ENCODE measurements around the gene CALHM5.

The CALHM5 gene

GRCh38 chr6:116500969-116501433 lies 10.4 kb upstream of the CALHM5 start:
- Histone ChIP-seq H3K4me3 (ENCODE audit: insufficient read depth, low read depth, low read length) (no peak overlapping the region), H3K27ac (ENCODE audit: insufficient read depth, low read depth, low read length, poor library complexity, severe bottlenecking) (no peak overlapping the region), H3K36me3 (ENCODE audit: control insufficient read depth, insufficient read depth, low read length) (no peaks in the 10 kb centered on the region), H3K4me1 (ENCODE audit: control insufficient read depth, insufficient read depth, low read length) (peaks cover 4% of the 10 kb centered on the region), H3K27me3 (ENCODE audit: control insufficient read depth, insufficient read depth, low read length, poor library complexity, severe bottlenecking) (no peaks in the 10 kb centered on the region), H3K9me3 (ENCODE audit: control insufficient read depth, low read length) (no peaks in the 10 kb centered on the region)
- 78 to 79% methylated on average over 9 of the region's 9 CpGs for WGBS, 2 experiments

DNA sequence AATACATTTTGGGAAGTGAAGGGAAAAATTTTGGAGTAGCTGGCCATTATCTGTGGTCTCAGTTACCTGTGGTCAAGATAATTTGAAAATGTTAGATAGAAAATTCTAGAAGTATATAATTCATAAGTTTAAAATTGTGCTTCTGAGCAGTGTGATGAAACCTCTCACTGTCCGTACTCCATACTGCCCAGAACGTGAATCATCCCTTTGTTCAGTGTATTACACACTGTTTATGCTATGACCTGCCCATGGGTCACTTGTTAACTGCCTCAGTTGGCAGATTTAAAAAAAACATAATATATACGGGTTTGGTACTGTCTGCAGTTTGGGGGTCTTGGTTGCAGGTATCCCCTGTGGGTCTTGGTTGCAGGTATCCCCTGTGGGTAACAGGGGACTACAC lies 4.1 kb upstream of the CALHM5 start:
- WGBS, 2 experiments, result 87 to 88% methylated on average over 3 of the region's 3 CpGs
- H3K4me1 ChIP-seq (ENCODE audit: control insufficient read depth, insufficient read depth, low read length), result peaks cover 6% of the 10 kb centered on the region

GRCh38 chr6:116508527-116508926 lies 2.9 kb upstream of the CALHM5 start:
- peaks cover 6% of the 10 kb centered on the region for H3K4me1 ChIP-seq (ENCODE audit: control insufficient read depth, insufficient read depth, low read length)
- H3K9me3 ChIP-seq (ENCODE audit: control insufficient read depth, low read length), result no peaks in the 10 kb centered on the region
- no peaks in the 10 kb centered on the region for H3K36me3 ChIP-seq (ENCODE audit: control insufficient read depth, insufficient read depth, low read length)
- H3K4me3 ChIP-seq (ENCODE audit: insufficient read depth, low read depth, low read length), result no peak overlapping the region
- H3K27me3 ChIP-seq (ENCODE audit: control insufficient read depth, insufficient read depth, low read length, poor library complexity, severe bottlenecking), result no peaks in the 10 kb centered on the region
- no peak overlapping the region for H3K27ac ChIP-seq (ENCODE audit: insufficient read depth, low read depth, low read length, poor library complexity, severe bottlenecking)

More for the DNA sequence above, 4.1 kb upstream of the CALHM5 start:
- no peak overlapping the region for H3K27ac ChIP-seq (ENCODE audit: insufficient read depth, low read depth, low read length, poor library complexity, severe bottlenecking)
- H3K9me3 ChIP-seq (ENCODE audit: control insufficient read depth, low read length), result no peaks in the 10 kb centered on the region
- H3K36me3 ChIP-seq (ENCODE audit: control insufficient read depth, insufficient read depth, low read length), result no peaks in the 10 kb centered on the region
- no peak overlapping the region for H3K4me3 ChIP-seq (ENCODE audit: insufficient read depth, low read depth, low read length)
- no peaks in the 10 kb centered on the region for H3K27me3 ChIP-seq (ENCODE audit: control insufficient read depth, insufficient read depth, low read length, poor library complexity, severe bottlenecking)

DNA sequence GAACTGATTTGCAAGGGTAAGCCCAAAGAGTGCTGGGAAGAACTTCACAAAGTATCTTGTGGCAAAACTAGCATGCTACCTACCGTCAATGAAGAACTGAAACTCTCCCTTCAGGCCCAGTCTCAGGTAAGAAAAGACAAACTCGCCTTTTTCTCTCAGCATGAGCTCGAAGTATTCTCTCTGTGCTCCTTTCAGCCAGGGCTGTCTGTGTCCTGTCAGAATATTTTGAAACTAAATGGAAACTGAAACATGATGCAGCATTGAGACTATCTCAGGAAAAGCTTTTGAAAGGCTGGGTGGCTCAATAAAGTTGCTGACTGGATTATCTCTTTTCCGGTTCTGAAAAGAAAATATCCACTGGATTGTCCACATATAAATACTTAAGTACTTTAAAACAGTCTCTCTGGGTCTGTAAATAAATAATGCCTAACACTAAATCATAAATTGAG lies 696 bp downstream of the CALHM5 start:
- WGBS, 2 experiments, result 87 to 92% methylated on average over 3 to 4 of the region's 4 CpGs
- H3K36me3 ChIP-seq (ENCODE audit: control insufficient read depth, insufficient read depth, low read length), result no peaks in the 10 kb centered on the region
- no peak overlapping the region for H3K4me3 ChIP-seq (ENCODE audit: insufficient read depth, low read depth, low read length)
- no peaks in the 10 kb centered on the region for H3K27me3 ChIP-seq (ENCODE audit: control insufficient read depth, insufficient read depth, low read length, poor library complexity, severe bottlenecking)
- peak overlapping the region; percentile 84 for H3K27ac ChIP-seq (ENCODE audit: insufficient read depth, low read depth, low read length, poor library complexity, severe bottlenecking)
- H3K4me1 ChIP-seq (ENCODE audit: control insufficient read depth, insufficient read depth, low read length), result peaks cover 6% of the 10 kb centered on the region
- no peaks in the 10 kb centered on the region for H3K9me3 ChIP-seq (ENCODE audit: control insufficient read depth, low read length)

DNA sequence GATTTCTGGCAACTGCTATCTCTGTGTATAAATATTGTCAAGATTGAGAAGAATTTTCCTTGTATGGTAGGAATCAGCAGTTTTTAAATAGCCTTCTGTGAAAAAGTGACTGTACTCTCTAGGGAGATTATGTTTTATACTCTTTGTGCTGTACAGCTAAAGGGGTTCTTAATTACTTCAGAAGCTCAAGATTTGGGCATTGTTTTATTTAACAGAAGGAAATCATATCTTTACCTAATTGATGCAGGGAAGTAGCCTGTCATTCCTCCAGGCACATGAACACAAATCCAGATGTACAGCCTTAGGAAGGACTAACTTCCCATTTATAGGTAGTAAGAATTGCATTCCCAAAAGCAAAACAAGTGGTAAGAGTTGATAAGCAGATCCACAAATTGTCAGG lies 1.3 kb downstream of the CALHM5 start:
- Histone ChIP-seq H3K9me3 (ENCODE audit: control insufficient read depth, low read length) (no peaks in the 10 kb centered on the region), H3K27ac (ENCODE audit: insufficient read depth, low read depth, low read length, poor library complexity, severe bottlenecking) (no peak overlapping the region), H3K36me3 (ENCODE audit: control insufficient read depth, insufficient read depth, low read length) (no peaks in the 10 kb centered on the region), H3K4me1 (ENCODE audit: control insufficient read depth, insufficient read depth, low read length) (peaks cover 8% of the 10 kb centered on the region), H3K27me3 (ENCODE audit: control insufficient read depth, insufficient read depth, low read length, poor library complexity, severe bottlenecking) (no peaks in the 10 kb centered on the region), H3K4me3 (ENCODE audit: insufficient read depth, low read depth, low read length) (no peak overlapping the region)

DNA sequence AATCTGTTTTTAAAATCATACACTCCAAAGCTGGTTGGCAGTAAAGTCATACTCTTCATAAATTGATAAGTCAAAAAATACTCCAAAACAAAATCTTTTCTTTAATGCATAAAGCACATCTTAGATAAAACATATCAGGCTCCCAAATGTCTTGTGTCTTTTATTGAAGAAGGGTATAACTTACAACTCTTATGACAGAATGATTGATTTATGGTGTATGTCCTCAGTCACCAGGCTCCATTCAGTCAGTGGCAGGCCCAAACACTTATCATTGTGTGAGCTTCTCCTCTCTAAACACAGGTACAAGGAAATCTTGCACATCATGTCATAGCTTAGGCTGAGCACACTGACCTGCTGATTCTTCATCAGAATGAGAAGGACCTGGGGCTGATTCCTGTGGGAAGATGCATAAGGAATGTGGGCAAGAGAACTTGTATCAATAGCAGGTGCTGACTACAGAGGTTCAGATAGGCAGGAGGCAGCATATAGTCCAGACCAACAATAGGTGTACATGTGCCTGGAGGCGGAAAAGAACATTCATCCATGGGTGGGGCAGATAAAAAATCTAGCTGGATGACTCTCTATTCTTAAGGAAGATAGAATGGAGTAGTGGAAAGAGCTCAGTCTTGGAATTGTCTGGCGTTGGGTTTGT lies 1.9 kb downstream of the CALHM5 start:
- H3K36me3 ChIP-seq (ENCODE audit: control insufficient read depth, insufficient read depth, low read length), result no peaks in the 10 kb centered on the region
- 95 to 100% methylated on average over 2 of the region's 2 CpGs for WGBS, 2 experiments
- peaks cover 8% of the 10 kb centered on the region for H3K4me1 ChIP-seq (ENCODE audit: control insufficient read depth, insufficient read depth, low read length)
- no peak overlapping the region for H3K4me3 ChIP-seq (ENCODE audit: insufficient read depth, low read depth, low read length)
- no peak overlapping the region for H3K27ac ChIP-seq (ENCODE audit: insufficient read depth, low read depth, low read length, poor library complexity, severe bottlenecking)
- H3K27me3 ChIP-seq (ENCODE audit: control insufficient read depth, insufficient read depth, low read length, poor library complexity, severe bottlenecking), result no peaks in the 10 kb centered on the region
- no peaks in the 10 kb centered on the region for H3K9me3 ChIP-seq (ENCODE audit: control insufficient read depth, low read length)

GRCh38 chr6:116514111-116514510 lies 2.7 kb downstream of the CALHM5 start:
- Histone ChIP-seq H3K36me3 (ENCODE audit: control insufficient read depth, insufficient read depth, low read length) (no peaks in the 10 kb centered on the region), H3K4me1 (ENCODE audit: control insufficient read depth, insufficient read depth, low read length) (peaks cover 8% of the 10 kb centered on the region), H3K27ac (ENCODE audit: insufficient read depth, low read depth, low read length, poor library complexity, severe bottlenecking) (no peak overlapping the region), H3K9me3 (ENCODE audit: control insufficient read depth, low read length) (no peaks in the 10 kb centered on the region), H3K4me3 (ENCODE audit: insufficient read depth, low read depth, low read length) (no peak overlapping the region), H3K27me3 (ENCODE audit: control insufficient read depth, insufficient read depth, low read length, poor library complexity, severe bottlenecking) (no peaks in the 10 kb centered on the region)
- WGBS, 2 experiments, result 92 to 93% methylated on average over 4 of the region's 4 CpGs

DNA sequence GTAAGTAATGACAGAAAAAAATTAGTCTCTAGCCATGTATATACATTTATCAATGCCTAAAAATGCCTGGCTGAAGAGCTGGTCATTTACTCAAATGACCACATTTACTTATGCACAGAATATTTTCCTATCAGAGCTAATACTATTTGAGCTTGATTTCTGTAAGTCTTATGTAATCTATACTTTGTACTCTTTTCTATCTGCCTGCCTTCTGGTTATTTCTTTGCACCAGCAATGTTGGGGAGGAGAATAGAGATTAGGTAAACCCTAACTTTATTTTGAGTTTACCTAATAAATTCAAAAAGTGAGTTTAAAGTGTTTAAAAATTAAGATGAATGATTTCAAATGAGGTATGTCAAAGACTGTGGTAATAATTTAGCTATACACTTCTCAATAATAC lies 3.7 kb downstream of the CALHM5 start:
- H3K36me3 ChIP-seq (ENCODE audit: control insufficient read depth, insufficient read depth, low read length), result no peaks in the 10 kb centered on the region
- H3K9me3 ChIP-seq (ENCODE audit: control insufficient read depth, low read length), result no peaks in the 10 kb centered on the region
- H3K4me1 ChIP-seq (ENCODE audit: control insufficient read depth, insufficient read depth, low read length), result peaks cover 8% of the 10 kb centered on the region
- H3K27me3 ChIP-seq (ENCODE audit: control insufficient read depth, insufficient read depth, low read length, poor library complexity, severe bottlenecking), result no peaks in the 10 kb centered on the region
- no peak overlapping the region for H3K4me3 ChIP-seq (ENCODE audit: insufficient read depth, low read depth, low read length)
- H3K27ac ChIP-seq (ENCODE audit: insufficient read depth, low read depth, low read length, poor library complexity, severe bottlenecking), result no peak overlapping the region

DNA sequence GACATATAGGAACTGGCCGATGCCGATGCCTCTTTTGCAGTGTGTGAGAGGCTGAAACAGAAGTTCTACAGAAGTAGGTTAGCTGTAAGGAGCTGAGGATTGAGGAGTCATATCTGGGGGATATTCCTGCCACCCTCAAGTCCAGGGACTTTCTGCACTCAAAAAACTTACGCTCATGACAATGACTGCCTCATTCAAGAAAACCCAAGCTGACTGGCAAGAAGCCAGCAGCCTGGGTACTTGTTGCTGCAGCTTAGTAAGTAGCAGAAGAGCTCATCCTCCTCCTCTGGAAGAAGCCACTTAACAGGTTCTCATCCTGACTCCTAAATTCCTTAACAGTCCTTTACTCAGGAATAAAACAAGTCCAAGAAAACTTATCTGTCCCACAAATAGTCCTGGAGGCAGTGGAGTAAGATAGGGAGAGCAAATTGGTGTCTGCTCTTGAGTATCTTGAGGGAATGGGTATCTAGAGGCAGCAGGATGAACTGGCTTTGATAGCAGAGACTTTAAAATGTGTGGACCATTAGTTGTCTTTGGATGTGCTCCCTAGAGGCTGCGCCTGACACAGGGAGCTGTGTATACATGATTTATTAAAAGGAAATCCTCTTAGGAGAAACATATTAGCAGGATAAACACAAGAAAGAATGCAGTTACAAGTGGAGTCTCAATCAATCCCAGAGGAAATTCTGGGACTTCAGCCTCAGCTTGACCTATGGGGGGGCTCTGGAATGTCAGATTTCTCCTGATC lies 7.4 kb downstream of the CALHM5 start:
- no peaks in the 10 kb centered on the region for H3K27me3 ChIP-seq (ENCODE audit: control insufficient read depth, insufficient read depth, low read length, poor library complexity, severe bottlenecking)
- no peaks in the 10 kb centered on the region for H3K36me3 ChIP-seq (ENCODE audit: control insufficient read depth, insufficient read depth, low read length)
- peaks cover 2% of the 10 kb centered on the region for H3K4me1 ChIP-seq (ENCODE audit: control insufficient read depth, insufficient read depth, low read length)
- 96 to 98% methylated on average over 4 of the region's 4 CpGs for WGBS, 2 experiments
- no peak overlapping the region for H3K27ac ChIP-seq (ENCODE audit: insufficient read depth, low read depth, low read length, poor library complexity, severe bottlenecking)
- no peaks in the 10 kb centered on the region for H3K9me3 ChIP-seq (ENCODE audit: control insufficient read depth, low read length)
- no peak overlapping the region for H3K4me3 ChIP-seq (ENCODE audit: insufficient read depth, low read depth, low read length)

- Histone ChIP-seq H3K4me3 (ENCODE audit: insufficient read depth, low read depth, low read length) (no peak overlapping the region), H3K9me3 (ENCODE audit: control insufficient read depth, low read length) (no peaks in the 10 kb centered on the region), H3K27ac (ENCODE audit: insufficient read depth, low read depth, low read length, poor library complexity, severe bottlenecking) (no peak overlapping the region), H3K4me1 (ENCODE audit: control insufficient read depth, insufficient read depth, low read length) (no peaks in the 10 kb centered on the region), H3K36me3 (ENCODE audit: control insufficient read depth, insufficient read depth, low read length) (no peaks in the 10 kb centered on the region), H3K27me3 (ENCODE audit: control insufficient read depth, insufficient read depth, low read length, poor library complexity, severe bottlenecking) (no peaks in the 10 kb centered on the region)
- 79 to 88% methylated on average over 2 of the region's 2 CpGs for WGBS, 2 experiments
These were observed 11.5 kb downstream of the CALHM5 start for GRCh38 chr6:116522896-116523295.

All from ectodermal cell (in vitro differentiated cells).